Right renal pelvis (tissue), 4 donors: ENCODE measurements around the gene SRC. TPM values are rescaled to one million over a fixed set of nuclear protein-coding genes. Genes with fewer than 3 reads are reported as not detected.

Experiments used
- DNase-seq, 4 donors: peaks; one replicate each; pipeline ENCODE4 v3.0.0-alpha.2; 2013; ENCODE audit warnings: low read depth in 4 of 4, low spot score in 3 of 4, missing footprints in 1 of 4
- polyA plus RNA-seq, 4 donors: library from polyadenylated mRNA; unstranded; fragments of 120-200 nt; gene quantifications; one replicate each; pipeline ENCODE4 v1.2.1, GENCODE V29; 2013; ENCODE audit not compliant: insufficient read length in 4 of 4

SRC gene
- polyA plus RNA-seq, 4 donors = 51.2 to 67.5 (median 58.2) TPM

DNA sequence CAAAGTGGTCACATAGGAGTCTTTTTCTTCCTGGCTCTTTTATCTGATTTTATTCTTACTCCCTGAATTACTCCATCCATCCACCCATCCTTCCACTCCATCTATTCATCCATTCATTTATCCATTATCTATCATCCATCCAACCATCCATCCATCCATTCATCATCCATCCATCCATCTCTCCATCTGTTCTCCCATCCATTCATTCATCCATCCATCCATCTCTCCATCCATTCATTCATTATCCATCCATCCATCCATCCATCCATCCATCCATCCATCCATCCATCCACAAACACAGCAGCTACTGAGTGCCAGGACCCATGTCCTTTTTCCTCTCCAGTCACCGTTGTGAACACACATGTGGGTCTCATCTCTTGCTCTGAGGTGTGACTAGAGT, 96.6 kb downstream of the SRC start:
- DNase-seq = no peak

GRCh38 chr20:37442986-37443385, 97.0 kb downstream of the SRC start:
- no peak for DNase-seq

DNA sequence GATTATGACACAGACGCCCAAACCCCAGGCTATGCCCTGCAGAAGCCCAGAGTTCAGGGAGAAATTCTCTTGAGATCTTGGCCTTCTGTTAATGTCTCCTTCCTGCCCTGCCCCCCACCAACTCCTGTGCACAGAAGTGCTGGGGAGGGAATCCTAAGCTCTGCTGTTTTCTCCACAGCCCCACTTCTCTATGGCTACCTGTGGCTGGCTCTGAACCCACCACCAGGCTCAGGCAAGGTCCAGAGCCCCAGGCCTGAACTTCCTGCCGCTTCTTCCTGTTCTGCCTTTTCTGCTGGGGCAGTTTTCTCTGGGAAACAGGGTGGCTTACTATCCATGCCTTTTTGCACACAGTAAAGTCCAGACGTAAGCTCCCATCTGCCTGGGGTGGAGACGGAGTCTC, 97.7 kb downstream of the SRC start:
- DNase-seq = no peak

DNA sequence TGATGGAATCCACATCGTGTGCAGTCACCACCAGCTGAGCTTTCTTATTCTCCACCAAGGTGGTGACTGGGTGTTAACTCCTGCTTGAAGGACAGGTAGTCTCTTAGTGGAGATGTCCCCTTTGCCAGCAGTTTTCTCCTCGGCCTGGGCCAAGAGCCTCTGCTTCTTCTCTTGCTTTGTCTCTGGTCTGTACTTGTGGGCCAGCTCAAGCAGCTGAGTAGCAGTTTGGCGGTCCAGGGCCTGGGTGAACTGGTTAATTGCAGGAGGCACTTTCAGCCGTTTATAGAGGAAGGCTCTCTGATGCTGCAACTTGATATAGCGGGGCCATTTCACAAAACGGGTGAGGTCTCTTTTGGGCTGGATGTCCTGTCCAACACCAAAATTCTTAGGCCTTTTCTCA, 99.1 kb downstream of the SRC start:
- no peak for DNase-seq

DNA sequence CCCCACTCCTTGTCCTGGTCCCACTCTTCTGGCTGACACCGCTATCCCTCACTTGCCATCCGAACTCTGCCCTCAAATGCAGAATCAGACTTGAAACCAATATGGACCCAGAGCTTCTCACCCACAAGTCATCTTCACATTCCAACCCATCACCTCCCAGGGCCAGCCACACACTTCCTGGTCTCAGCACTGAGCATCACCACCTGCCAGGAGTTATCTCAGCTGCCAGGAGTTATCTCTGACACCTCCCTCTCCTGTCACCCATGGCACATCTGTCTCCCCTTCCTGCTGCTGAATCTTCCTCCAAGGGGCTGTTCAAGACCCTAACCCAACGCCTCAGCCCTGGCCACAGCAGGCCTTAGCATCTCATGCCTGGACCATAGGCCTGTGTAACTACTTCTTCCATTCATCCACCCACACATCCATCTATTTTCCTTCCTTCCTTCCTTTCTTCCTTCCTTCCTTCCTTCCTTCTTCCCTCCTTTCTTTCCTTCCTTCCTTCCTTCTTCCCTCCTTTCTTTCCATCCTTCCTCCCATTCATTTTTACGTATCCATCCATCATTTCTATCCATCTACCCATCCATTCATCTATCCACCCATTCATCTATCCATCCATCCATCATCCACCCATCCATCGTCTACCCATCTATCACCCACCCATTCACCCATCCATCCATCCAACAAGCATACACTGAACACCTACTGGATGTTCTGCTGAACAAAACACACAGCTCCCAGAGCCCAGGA, 100.5 kb downstream of the SRC start:
- DNase-seq = no peak

GRCh38 chr20:37447688-37448087, 101.7 kb downstream of the SRC start:
- no peak for DNase-seq

DNA sequence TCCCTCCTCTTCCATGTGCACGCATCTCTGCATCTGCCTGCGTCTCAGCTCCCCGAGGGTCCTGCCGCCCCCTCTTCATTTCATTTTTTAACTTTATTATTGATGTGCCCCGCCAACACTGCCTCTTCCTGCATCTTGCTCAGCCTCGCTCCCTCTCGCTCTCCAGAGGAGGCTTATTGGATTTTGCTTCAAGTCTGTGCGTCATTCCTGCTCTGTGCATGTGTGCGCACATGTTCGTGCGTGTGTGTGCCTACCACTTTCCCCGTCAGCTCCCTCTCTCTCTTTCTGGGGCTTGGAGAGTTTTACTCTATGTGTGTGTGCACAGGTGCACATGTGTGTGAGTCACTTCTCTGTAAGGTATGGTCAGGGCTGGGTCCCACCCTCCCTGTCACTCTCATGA, 103.3 kb downstream of the SRC start:
- DNase-seq = no peak

DNA sequence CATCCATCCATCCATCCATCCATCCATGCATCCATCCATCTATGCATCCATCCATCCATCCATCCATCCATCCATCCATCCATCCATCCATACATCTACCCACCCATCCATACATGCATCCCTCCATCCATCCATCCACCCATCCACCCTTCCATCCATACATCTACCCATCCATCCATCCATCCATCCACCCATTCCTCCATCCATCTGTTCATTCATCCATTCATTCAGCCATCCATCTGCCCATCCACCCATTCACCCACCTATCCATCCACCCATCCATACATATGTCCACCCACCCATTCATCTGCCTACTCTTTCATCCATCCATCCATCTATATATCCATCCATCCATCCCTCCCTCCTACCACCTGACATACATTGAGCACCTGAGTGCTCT, 104.4 kb downstream of the SRC start:
- DNase-seq = no peak

DNA sequence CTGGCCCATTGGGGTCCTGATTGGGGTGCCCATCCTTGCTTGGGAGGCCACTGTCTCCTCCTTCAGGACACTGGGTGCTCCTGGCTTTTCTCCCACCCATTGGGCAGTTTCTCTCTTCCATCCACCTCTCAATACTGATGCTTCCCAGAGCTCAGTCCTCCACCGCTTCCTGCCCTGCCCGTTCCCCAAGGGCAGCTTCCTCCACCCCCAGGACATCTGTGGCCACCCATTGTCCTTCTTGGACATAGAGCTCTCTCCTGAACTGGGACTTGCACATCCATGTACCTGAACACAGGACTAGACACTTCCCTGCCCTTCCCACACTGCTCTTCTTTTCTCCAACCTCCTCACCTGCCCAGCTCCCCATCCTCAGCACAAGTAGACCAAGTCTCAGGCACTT, 105.7 kb downstream of the SRC start:
- no peak for DNase-seq

- no peak for DNase-seq
These were observed 106.3 kb downstream of the SRC start for GRCh38 chr20:37452236-37452635.

DNA sequence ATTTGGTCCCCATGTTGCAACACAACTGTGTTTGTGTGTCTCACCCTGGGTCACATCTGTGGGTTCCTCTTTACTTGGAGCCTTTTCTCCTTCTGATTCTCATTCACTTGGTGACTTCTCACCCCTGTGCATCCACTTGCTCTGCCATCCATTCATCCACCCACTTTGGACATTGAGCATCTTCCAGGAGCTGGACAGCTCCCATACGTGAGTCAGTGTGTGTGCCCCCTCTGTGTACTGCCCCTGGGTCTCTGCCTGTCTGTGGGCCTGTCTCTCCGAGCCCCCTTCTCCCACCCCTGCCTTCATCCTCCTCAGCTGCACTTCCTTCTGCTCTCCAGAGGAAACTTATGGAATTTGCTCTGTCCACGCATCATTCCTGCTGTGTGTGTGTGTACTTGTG, 107.3 kb downstream of the SRC start:
- no peak for DNase-seq

DNA sequence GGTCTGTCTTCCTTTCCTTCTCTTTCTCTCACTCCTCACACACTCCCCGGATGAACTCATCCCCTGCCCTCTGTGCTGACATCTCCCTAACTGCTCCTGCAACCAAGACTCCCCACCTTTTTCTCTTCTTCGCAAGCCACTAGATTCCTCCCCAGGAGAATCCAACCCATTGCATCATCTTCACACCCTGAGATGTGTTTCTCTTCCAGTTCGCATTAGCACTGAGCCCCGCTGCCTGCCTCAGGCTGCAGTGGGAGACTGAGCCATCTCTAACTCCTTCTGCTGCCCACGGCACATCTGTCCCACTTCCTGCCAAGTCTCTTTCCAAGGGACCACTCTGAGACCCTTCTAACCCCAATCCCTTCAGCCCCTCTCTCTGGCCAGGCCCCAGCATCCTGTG, 107.9 kb downstream of the SRC start:
- DNase-seq = no peak

DNA sequence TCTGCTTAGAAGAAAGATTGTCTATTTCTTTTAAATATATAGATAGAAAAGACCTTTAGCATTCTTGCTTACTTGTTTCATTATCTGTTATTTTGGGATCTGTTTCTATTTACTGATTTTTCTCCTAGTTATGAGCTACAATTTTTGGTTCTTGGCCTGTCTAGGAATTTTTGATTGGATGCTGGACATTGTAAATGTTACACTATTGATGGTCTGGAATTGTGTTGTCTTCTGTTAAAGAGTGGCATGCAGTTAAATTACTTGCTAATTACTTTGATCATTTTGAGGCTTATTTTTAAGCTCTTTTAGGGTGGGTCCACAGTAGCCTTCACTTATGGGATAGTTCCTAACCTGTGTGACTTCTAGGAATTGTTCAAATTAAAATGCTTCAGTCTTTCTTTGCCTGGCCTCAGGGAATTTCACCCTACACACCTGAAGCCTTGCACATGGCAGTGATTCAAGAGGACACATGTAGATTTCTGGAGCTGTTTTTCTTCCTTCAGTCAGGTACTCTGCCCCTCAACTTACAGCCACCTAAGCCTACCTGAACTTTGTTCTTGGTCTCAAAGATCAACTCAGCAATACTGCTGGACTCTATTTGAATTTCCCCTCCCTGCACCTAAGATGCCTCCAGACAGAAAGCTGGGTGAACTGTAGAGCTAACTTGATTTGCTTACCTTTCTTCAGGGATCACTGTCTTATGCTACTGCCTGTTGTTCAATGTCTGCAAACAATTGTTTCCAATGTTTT, 108.9 kb downstream of the SRC start:
- no peak for DNase-seq

Other genes with a start within 250 kb of the SRC start
- gene RPN2, start 166.8 kb upstream of the SRC start, polyA plus RNA-seq = 100 to 1,000 TPM; 308 to 321 (median 316) TPM
- gene MROH8, start 166.6 kb upstream of the SRC start, polyA plus RNA-seq = 1 to 10 TPM; 5.8 to 7.9 (median 7.4) TPM
- not detected for gene GHRH, start 84.3 kb upstream of the SRC start, polyA plus RNA-seq
- gene MANBAL, start 56.5 kb upstream of the SRC start, polyA plus RNA-seq = 10 to 100 TPM; 68.7 to 77.2 (median 70.4) TPM
- 10 to 100 TPM; 63.6 to 99.8 (median 96.8) TPM for gene NNAT, start 175.1 kb downstream of the SRC start, polyA plus RNA-seq
- gene BLCAP, start 181.7 kb downstream of the SRC start, polyA plus RNA-seq = 10 to 100 TPM; 78.4 to 88.1 (median 84.9) TPM